ENCODE data around the gene MAP2K7. TPM values are rescaled to one million over a fixed set of nuclear protein-coding genes. Genes with fewer than 3 reads are reported as not detected.

Gene MAP2K7
- total RNA-seq, 3 donors from 2014 or later: 13.3 to 17.1 (median 13.8) TPM

GRCh38 chr19:7907544-7907943 is 3.9 kb downstream of the MAP2K7 start:
- Histone ChIP-seq H3K27me3 (no peaks in the 10 kb centered on the region), H3K4me1 (peaks cover 14 to 17% of the 10 kb centered on the region in 2 donors), H3K36me3 (peaks cover 23% of the 10 kb centered on the region), H3K9me3 (no peaks in the 10 kb centered on the region), H3K4me3 (no peak overlapping the region), H3K27ac (no peak overlapping the region)
- intact Hi-C loops (cut with DNase I; ENCODE audit: low total_unique reads): no loop called here
- no peak for DNase-seq (ENCODE audit: low spot score in 2 of 2)
- TF ChIP-seq, protein P1, sequence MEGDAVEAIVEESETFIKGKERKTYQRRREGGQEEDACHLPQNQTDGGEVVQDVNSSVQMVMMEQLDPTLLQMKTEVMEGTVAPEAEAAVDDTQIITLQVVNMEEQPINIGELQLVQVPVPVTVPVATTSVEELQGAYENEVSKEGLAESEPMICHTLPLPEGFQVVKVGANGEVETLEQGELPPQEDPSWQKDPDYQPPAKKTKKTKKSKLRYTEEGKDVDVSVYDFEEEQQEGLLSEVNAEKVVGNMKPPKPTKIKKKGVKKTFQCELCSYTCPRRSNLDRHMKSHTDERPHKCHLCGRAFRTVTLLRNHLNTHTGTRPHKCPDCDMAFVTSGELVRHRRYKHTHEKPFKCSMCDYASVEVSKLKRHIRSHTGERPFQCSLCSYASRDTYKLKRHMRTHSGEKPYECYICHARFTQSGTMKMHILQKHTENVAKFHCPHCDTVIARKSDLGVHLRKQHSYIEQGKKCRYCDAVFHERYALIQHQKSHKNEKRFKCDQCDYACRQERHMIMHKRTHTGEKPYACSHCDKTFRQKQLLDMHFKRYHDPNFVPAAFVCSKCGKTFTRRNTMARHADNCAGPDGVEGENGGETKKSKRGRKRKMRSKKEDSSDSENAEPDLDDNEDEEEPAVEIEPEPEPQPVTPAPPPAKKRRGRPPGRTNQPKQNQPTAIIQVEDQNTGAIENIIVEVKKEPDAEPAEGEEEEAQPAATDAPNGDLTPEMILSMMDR (IDR thresholded peaks at IDR 0.05): no peak
- TF ChIP-seq POLR2AphosphoS5 (IDR thresholded peaks at IDR 0.05): no peak
- no peak for TF ChIP-seq POLR2A (IDR thresholded peaks at IDR 0.05)

- TF ChIP-seq, protein P1 (IDR thresholded peaks at IDR 0.05): no peak
- TF ChIP-seq POLR2AphosphoS5 (IDR thresholded peaks at IDR 0.05) (no peak), POLR2A (IDR thresholded peaks at IDR 0.05) (no peak)
- Histone ChIP-seq H3K4me1 (peaks cover 11 to 14% of the 10 kb centered on the region in 2 donors), H3K9me3 (no peaks in the 10 kb centered on the region), H3K27me3 (no peaks in the 10 kb centered on the region), H3K4me3 (no peak overlapping the region), H3K36me3 (peaks cover 27% of the 10 kb centered on the region), H3K27ac (no peak overlapping the region)
- intact Hi-C loops (cut with DNase I; ENCODE audit: low total_unique reads): no loop called here
- DNase-seq (ENCODE audit: low spot score in 2 of 2): no peak
Measured at GRCh38 chr19:7908078-7908699, 4.5 kb downstream of the MAP2K7 start.

- no peak for DNase-seq (ENCODE audit: low spot score in 2 of 2)
- Histone ChIP-seq H3K4me1 (peaks cover 9 to 14% of the 10 kb centered on the region in 2 donors), H3K4me3 (no peak overlapping the region), H3K27ac (no peak overlapping the region), H3K27me3 (no peaks in the 10 kb centered on the region), H3K9me3 (no peaks in the 10 kb centered on the region), H3K36me3 (peaks cover 27% of the 10 kb centered on the region)
- intact Hi-C loops (cut with DNase I; ENCODE audit: low total_unique reads): no loop called here
- TF ChIP-seq POLR2AphosphoS5 (IDR thresholded peaks at IDR 0.05) (no peak), POLR2A (IDR thresholded peaks at IDR 0.05) (no peak)
- TF ChIP-seq, protein P1 (IDR thresholded peaks at IDR 0.05): no peak
Measured at GRCh38 chr19:7908742-7909461, 5.2 kb downstream of the MAP2K7 start.

- intact Hi-C loops (cut with DNase I; ENCODE audit: low total_unique reads): no loop called here
- no peak for DNase-seq (ENCODE audit: low spot score in 2 of 2)
- H3K4me1 ChIP-seq: peaks cover 8 to 13% of the 10 kb centered on the region in 2 donors
- H3K27me3 ChIP-seq: no peaks in the 10 kb centered on the region
- TF ChIP-seq POLR2A (IDR thresholded peaks at IDR 0.05): no peak
- TF ChIP-seq, protein P1 (IDR thresholded peaks at IDR 0.05): no peak
- TF ChIP-seq POLR2AphosphoS5 (IDR thresholded peaks at IDR 0.05): no peak
- H3K27ac ChIP-seq: no peak overlapping the region
- no peaks in the 10 kb centered on the region for H3K9me3 ChIP-seq
- no peak overlapping the region for H3K4me3 ChIP-seq
- peaks cover 27% of the 10 kb centered on the region for H3K36me3 ChIP-seq
Measured at GRCh38 chr19:7909471-7910067, 5.9 kb downstream of the MAP2K7 start.
